GM21717 (cell line): ENCODE measurements around the gene LIPE.

Experiments
- ATAC-seq: cut with Tn5 transposase; IDR thresholded peaks from one replicate; pipeline ENCODE4 v1.9.1; 2021; ENCODE audit warnings: mild to moderate bottlenecking, moderate library complexity; ENCODE audit not compliant: unreplicated experiment

LIPE gene

DNA sequence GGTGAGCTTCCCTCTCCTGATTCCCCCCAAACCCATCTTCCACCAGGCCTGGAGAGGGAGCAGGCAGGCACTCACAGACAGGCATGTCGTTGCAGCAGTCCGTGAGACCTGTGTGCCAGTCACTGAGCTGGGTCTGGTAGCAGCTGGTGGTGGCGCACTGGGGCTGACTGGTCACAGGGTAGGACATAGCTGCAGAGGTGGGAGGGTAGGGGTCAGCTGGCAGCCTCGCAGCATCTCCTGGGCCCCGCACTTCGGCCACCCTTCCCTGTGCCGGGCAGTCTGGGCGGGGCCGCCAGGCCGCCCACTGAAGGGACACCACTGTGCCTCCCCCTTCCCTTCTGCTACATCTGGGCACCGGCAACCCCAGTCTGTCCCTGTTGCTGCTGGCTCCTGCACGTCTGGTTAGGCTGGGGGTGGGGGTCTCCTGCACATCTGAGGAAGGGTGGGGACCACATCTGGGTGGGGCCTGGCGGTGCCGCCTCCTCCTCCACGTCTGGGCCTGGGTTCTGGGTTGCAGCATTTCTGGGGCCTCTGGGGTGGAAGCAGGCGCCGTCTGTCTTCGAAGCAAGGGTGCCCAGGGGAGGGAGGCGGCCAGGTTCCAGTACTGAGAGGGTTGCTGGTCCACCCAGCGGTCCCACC is 38.2 kb downstream of the LIPE start:
- no peak for ATAC-seq

DNA sequence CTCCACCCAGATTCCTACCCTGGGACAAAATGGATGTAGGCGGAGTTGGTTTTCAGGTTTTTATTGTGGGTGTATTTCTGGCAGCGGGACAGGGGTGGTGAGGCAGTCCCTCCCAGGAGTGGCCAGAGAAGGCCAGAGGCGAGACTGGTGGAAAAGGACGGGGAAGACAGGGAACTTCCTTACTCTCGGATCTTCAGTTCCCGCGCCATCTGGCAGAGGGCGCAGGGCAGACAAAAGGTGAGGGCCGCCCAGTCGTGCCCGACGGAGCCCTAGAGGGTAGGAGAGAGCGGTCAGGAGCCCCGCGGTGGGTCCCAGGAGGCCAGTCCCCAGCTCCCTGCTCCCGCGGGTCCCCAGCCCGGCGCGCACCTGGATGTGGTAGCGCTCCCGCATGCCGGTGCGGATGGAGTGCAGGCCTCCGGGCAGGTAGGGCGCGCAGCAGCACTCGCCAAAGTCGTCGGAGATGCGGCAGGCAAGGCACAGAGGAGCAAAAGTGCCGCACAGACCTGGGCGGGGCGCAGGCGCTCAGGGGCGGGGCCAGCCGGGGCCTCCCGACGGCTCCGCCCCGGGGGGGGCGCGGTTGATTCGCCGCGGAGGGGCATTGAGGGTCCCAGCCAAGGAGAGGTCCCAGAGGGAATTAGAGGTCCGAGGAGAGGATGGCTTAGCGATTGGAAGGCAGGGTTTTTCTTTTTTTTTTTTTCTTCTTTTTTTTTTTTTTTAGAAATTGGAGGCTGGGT is 40.0 kb downstream of the LIPE start:
- no peak for ATAC-seq

DNA sequence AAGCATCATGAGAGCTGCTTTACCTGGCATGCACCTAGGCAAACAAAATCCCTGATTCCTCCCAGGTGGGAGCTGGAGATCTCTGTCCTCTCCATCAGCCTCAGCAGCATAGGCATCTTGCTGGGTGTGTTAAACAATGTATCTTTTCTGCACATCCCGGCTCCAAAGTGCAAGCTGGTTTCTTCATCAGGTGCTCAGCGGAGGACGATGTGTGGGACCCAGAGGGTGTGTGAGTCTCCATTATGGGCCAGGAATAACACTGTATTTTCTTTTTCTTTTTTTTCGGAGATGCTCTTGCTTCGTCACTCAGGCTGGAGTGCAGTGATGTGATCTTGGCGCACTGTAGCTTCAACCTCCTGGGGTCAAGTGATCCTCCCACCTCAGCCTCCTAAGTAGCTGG is 47.0 kb downstream of the LIPE start:
- no peak for ATAC-seq

DNA sequence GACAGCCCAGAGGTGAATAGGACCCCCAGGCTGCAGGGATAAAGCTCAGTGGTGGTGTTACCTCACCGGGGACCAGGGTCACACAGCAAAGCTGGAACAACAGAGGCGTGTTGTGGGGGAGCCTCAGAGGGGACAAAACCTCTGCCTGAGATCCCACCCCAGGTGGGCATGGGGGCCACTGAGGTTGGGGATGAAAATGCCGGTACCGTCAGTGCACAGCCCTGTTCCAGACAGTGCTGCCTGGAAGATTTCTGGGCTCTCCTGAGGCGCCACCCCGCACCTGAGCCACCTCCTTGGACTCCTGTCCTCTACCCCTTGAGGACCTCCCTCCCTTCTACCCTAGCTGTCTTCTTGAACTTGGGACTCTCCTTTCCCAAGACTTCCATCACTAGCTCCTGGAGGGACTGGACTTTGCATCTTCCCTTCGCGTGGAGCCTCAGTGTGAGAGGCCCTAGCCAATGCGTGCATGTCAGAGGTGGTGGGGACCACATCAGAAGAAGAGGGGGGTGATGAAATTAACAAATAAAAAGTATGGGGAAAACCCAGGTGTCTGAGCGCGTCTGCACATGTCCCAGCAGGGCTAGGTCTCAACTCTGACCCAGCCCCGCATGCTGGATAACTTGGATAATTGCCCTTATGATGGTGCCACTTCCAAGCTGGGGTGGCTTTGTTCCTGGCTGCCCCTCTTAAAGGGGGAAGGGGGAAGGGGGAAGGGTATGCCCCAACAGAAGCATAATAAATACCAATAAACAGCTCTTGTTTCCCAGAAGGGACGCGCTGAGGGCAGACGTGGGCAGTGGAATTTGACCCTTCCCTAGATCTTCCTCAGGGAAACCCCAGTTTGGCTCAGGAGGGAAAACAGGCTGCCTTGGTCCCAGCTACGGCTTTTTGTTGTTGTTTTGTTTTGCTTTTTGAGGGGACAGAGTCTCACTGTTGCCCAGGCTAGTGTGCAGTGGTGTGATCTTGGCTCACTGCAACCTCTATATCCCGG is 48.7 kb downstream of the LIPE start:
- no peak for ATAC-seq

DNA sequence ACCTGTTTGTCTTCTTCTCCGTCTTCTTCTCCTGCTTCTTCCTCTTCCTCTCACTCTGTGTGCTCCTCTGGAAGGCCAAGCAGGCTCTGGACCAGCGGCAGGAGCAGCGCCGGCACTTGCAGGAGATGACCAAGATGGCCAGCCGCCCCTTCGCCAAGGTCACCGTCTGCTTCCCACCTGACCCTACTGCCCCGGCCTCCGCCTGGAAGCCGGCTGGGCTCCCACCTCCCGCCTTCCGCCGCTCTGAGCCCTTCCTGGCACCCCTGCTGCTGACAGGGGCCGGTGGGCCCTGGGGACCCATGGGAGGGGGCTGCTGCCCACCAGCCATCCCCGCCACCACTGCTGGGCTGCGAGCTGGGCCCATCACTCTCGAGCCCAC is 51.0 kb downstream of the LIPE start:
- ATAC-seq, result no peak

DNA sequence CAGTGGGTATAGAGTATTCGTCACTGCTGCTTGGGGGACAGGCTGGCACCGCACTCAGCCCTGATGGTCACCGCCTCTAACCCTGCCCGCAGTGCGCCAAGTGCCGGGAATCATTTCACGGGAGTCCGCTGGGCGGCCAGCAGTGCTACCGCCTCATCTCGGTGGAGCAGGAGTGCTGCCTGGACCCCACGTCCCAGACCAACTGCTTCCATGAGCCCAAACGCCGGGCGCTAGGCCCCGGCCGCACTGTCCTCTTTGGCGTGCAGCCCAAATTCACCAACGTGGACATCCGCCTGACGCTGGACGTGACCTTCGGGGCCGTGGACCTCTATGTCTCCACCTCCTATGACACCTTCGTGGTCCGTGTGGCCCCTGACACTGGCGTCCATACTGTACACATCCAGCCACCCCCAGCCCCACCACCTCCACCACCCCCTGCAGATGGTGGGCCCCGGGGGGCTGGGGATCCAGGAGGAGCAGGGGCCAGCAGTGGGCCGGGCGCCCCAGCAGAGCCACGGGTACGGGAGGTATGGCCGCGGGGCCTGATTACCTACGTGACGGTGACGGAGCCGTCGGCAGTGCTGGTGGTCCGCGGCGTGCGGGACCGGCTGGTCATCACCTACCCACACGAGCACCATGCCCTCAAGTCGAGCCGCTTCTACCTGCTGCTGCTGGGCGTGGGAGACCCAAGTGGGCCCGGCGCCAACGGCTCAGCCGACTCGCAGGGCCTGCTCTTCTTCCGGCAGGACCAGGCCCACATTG is 51.6 kb downstream of the LIPE start:
- no peak for ATAC-seq

DNA sequence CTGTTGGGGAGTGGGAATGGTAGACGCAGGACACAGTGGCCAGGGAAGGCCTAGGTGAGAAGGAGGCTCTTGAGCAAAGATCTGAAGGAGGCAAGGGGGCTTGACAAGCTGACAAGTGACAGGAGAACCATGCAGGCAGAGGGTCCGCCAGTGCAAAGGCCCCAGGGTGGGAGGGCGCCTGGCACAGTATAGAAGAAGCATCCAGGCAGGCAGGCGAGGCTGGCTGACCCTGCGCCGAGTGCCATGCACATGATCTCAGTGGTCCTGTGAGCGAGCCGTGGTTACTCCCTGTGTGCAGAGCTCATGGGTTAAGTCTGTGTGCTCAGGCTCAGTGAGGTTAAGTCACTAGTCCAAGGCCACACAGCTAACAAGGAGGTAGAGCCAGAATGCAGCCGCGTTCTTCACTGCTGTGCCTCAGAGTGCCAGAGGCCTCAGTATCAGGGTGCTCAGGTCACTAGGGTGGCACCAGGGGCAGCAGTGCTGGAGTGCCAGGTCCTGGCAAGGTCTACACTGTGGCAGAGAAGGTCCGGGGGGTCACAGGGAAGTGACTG is 52.3 kb downstream of the LIPE start:
- ATAC-seq, result no peak

DNA sequence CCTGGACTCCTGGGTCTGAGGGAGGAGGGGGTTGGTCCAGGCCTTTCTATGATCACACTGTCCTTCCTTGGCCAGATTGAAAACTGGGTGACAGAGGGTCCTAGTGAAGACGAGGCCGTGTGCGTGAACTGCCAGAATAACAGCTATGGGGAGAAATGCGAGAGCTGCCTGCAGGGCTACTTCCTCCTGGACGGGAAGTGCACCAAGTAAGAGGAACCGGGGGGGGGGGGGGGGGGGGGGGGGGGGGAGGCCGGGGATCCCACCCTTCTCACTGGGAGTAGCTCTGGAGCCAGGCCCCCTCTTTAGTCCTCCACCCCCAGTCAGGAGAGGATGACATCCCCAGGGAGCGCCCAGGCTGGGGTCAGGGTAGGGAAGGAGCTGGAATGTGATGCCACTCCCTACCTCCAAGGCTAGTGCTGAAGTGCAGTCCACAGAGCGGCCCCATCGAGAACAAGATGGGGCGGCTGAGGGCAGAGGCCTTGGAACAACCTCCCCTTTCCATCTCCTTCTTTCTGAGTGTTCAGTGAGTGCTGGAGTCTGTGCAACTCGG is 56.5 kb downstream of the LIPE start:
- no peak for ATAC-seq

DNA sequence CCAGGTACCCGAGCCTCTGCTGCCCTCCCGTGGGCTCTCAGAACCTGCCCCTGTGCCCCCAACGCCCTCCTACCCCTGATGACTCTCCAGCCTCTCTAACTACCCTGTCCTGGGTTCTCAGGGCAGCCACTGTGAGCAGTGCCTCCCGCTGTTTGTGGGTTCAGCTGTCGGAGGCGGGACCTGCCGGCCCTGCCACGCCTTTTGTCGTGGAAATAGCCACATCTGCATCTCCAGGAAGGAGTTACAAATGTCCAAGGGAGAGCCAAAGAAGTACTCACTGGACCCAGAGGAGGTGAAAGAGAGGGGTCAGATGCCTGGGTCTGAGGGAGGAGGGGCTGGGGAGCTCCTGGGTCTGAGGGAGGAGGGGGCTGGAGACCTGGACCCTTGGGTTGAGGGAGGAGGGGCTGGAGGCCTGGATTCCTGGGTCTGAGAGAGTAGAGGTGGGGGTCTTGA is 57.1 kb downstream of the LIPE start:
- ATAC-seq, result no peak

DNA sequence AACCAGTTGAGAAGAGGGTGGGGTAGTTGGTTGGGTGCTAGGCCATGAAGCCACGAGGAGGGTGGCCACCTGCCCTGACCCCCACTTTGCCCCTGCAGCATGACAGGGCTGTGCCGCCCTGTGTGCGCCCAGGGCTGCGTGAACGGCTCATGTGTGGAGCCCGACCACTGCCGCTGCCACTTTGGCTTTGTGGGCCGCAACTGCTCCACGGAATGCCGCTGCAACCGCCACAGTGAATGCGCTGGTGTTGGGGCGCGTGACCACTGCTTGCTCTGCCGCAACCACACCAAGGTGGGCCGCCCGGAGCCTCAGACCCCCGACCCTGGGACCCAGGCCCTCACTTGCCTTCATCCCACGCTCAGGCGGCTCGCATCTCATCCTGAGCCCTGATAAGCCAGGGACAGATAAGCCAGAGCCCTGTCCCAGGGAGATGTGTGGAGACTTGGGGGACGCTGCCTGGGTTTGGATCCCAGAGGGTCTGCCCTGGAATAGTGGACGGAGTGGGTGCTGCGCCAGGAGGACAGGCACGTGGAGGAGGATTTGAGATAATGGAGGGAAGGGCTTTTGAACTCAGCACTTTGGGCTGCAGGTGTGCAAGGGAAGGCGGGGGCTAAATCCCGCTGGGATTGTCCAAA is 57.6 kb downstream of the LIPE start:
- ATAC-seq, result no peak

DNA sequence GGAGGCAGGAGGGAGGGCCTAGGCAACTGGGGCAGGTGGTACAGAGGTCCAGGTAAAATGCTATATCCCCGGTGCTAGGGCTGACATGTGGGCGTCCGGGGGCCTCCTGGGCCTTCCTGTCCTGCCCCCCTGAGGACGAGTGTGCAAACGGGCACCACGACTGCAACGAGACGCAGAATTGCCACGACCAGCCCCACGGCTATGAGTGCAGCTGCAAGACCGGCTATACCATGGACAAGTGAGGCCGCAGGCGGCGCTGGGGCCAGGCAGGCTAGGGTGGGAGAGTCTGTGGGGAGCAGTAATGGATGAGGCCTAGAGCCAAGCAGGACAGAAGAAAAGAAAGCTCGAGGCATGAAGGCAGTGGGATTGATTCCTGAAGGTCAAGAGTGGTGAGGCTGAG is 58.4 kb downstream of the LIPE start:
- no peak for ATAC-seq

DNA sequence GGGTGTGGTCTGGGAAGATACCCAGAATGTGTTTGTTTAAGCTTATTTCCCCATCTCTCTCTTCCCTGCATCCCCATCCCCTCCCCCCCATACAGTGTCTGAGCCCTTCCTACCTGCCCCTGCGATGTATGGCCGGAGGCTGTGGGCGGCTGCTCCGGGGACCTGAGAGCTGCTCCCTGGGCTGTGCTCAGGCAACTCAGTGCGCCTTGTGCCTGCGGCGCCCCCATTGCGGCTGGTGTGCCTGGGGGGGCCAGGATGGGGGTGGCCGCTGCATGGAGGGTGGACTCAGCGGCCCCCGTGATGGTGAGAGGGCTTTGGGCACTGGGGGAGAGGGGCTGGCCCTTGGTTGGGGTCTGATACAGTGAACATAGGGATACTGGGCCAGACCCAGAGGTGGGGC is 58.8 kb downstream of the LIPE start:
- no peak for ATAC-seq

DNA sequence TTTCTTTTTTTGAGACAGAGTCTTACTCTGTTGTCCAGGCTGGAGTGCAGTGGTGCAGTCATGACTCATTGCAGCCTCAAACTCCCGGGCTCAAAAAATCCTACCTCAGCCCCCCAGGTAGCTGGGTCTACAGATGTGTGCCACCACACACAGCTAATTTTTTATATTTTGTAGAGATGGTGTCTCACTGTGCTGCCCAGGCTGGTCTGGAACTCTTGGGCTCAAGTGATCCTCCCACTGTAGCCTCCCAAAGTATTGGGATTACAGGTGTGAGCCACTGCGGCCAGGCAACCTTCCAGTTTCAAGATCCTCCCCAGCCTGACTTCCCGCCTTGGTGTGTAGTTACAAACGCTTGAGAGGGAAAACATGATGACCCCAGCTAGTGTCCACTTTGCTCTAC is 59.3 kb downstream of the LIPE start:
- ATAC-seq, result no peak

DNA sequence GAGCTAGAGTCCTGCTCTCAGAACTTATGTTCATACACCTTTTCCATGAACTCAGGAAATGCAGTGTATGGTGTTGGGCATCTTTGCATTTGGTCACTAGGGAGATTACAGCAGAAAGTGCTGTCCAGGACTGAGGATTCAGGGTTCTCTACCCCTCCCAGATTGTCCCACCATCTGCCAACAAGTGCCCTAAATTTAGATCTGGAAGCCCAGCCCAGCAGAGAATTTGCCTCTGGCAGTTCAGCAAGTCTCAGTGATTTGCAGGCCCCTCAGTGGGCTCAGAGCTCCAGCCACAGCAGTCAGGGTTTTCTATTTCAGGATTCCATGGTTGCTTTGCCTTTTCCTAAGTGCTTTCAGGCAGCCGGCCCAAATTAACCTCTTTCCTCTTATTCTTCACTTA is 60.5 kb downstream of the LIPE start:
- no peak for ATAC-seq

DNA sequence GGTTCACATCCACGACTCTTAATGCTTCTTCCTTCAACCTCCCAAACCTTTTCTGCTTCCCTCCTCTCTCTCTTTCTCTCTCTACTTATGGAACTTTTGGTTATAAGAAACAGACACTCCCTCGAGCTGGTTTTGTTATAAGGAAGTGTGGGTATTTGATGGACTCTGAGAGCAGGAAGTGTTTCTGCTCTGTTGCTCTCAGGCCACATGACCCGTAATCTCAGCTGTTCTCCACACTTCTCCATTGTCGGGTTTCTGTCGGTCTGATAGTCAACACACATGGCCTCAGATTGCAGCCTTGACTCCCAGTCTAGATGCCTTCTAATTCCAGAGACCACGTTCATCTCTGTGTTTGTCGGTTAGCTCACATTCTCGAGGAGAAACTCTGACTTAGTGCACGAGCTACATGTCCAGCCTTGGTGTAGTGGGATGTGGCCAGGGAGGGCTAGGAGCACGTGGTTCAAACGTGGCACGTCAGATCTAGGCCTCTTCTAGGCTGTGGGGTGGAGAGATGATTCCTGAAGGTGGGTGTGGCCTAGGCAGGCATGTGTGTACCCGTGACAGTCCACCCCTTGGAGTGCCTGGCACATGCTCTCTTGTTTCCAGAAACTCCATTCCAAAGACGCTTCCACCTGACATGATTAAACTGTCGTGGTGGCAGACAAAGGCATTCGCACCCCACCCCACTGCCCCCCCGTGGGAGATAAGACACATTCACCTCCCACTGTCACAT is 63.4 kb downstream of the LIPE start:
- ATAC-seq, result no peak

DNA sequence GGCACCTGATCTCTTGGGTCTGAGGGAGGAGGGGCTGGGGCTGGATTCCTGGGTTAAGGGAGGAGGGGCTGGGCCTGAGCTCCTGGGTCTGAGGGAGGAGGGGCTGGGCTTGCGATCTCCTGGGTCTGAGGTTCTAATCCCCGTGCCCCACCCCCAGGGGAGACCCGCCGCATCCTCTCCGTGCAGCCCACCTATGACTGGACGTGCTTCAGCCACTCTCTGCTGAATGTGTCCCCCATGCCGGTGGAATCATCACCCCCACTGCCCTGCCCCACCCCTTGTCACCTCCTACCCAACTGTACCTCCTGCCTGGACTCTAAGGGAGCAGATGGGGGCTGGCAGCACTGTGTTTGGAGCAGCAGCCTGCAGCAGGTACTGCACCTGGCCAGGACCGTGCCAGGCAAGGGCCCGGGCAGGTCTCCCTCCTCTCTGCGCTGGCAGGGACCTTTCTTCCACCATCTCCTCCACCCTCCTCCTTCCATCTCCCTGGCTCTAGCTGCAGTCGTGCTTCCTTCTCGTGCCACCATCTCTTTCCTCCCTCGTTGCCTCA is 64.2 kb downstream of the LIPE start:
- ATAC-seq, result no peak

DNA sequence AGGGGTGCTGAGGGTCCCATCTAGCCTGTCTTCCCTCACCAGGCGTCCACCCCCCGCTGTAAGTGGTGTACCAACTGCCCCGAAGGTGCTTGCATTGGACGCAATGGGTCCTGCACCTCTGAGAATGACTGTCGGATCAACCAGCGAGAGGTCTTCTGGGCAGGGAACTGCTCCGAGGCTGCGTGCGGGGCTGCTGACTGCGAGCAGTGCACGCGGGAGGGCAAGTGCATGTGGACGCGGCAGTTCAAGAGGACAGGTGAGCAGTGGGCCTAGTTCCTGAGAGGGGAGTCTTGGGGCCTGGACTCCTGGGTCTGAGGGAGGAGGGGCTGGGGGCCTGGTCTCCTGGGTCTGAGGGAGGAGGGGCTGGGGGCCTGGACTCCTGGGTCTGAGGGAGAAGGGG is 64.8 kb downstream of the LIPE start:
- ATAC-seq, result no peak

DNA sequence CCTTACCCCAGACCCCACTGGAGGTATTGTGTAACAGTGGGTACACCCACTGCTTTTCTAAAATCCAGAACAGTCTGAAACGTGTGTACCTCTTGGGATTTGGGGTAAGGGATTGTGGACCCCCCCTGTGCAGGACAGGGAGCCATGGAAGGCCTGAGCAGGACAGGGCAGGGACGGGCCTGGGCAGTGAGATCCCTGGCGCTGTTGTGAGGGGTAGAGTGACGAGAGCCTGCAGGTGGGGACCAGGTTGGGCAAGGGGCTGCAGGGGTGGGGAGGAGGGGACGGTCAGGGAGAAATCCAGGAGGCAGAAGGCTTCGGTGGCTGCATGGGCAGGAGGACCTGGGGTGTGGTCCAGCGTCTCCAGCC is 65.7 kb downstream of the LIPE start:
- ATAC-seq, result no peak
